Measurements from ENCODE around the gene FOXO3. TPM values are rescaled to one million over a fixed set of nuclear protein-coding genes. Genes with fewer than 3 reads are reported as not detected.
A peak's percentile ranks its signal among the peaks of the same experiment; 100 is the strongest.

FOXO3 gene
- total RNA-seq, 1 donor from 2014 or later = 37.3 TPM

- H3K9ac ChIP-seq (ENCODE audit: low read length) = no peak overlapping the region
- H3K27me3 Mint-ChIP-seq (ENCODE audit: low read depth, unreplicated experiment) = no peaks in the 10 kb centered on the region
- no peak overlapping the region for H3K27ac ChIP-seq (ENCODE audit: low read depth, low read length)
- H3K4me3 Mint-ChIP-seq (ENCODE audit: unreplicated experiment) = no peak overlapping the region
- TF ChIP-seq EZH2 (IDR thresholded peaks at IDR 0.05; ENCODE audit: insufficient read depth, low read length) (no peak), CTCF (IDR thresholded peaks at IDR 0.05; ENCODE audit: insufficient read depth, low read depth, low read length) (no peak)
- peak overlapping the region; percentile 99 for H3K4me2 ChIP-seq (ENCODE audit: low read length)
- no peaks in the 10 kb centered on the region for H3K9me3 Mint-ChIP-seq (ENCODE audit: unreplicated experiment)
- no peak for FAIRE-seq
- H2AFZ ChIP-seq (ENCODE audit: low read depth, low read length) = no peak overlapping the region
- H3K36me3 ChIP-seq (ENCODE audit: insufficient read depth, low read length) = peaks cover 14% of the 10 kb centered on the region
- no peaks in the 10 kb centered on the region for H3K9me3 ChIP-seq (ENCODE audit: insufficient read depth, low read depth, low read length)
- no peaks in the 10 kb centered on the region for H3K27me3 ChIP-seq (ENCODE audit: insufficient read depth, low read length)
- H3K27ac Mint-ChIP-seq (ENCODE audit: unreplicated experiment) = no peak overlapping the region
- peaks cover 61% of the 10 kb centered on the region for H4K20me1 ChIP-seq (ENCODE audit: insufficient read depth, low read length)
- peaks cover 92% of the 10 kb centered on the region for H3K79me2 ChIP-seq (ENCODE audit: insufficient read depth, low read length)
- peaks cover 15% of the 10 kb centered on the region for H3K36me3 Mint-ChIP-seq (ENCODE audit: low read depth, unreplicated experiment)
- H3K4me3 ChIP-seq (ENCODE audit: insufficient read depth, low read depth, low read length) = no peak overlapping the region
- peaks cover 36% of the 10 kb centered on the region for H3K4me1 ChIP-seq (ENCODE audit: insufficient read depth, low read length)
- H3K4me1 Mint-ChIP-seq (ENCODE audit: low read depth, unreplicated experiment) = peaks cover 28% of the 10 kb centered on the region
- no peak for DNase-seq (ENCODE audit: low read depth)
Observed at GRCh38 chr6:108566406-108566805, 5.7 kb downstream of the FOXO3 start.

GRCh38 chr6:108568101-108568500, 7.4 kb downstream of the FOXO3 start:
- no peaks in the 10 kb centered on the region for H3K27me3 Mint-ChIP-seq (ENCODE audit: low read depth, unreplicated experiment)
- FAIRE-seq (no peak), DNase-seq (ENCODE audit: low read depth) (no peak)
- Histone ChIP-seq H3K4me3 (ENCODE audit: insufficient read depth, low read depth, low read length) (no peak overlapping the region), H3K4me1 (ENCODE audit: insufficient read depth, low read length) (peaks cover 30% of the 10 kb centered on the region), H4K20me1 (ENCODE audit: insufficient read depth, low read length) (peaks cover 53% of the 10 kb centered on the region), H2AFZ (ENCODE audit: low read depth, low read length) (no peak overlapping the region), H3K9ac (ENCODE audit: low read length) (no peak overlapping the region), H3K4me2 (ENCODE audit: low read length) (no peak overlapping the region), H3K9me3 (ENCODE audit: insufficient read depth, low read depth, low read length) (no peaks in the 10 kb centered on the region), H3K27me3 (ENCODE audit: insufficient read depth, low read length) (no peaks in the 10 kb centered on the region), H3K36me3 (ENCODE audit: insufficient read depth, low read length) (peaks cover 14% of the 10 kb centered on the region), H3K27ac (ENCODE audit: low read depth, low read length) (no peak overlapping the region), H3K79me2 (ENCODE audit: insufficient read depth, low read length) (peaks cover 89% of the 10 kb centered on the region)
- peak overlapping the region; percentile 34 for H3K4me3 Mint-ChIP-seq (ENCODE audit: unreplicated experiment)
- H3K9me3 Mint-ChIP-seq (ENCODE audit: unreplicated experiment) = no peaks in the 10 kb centered on the region
- no peak for TF ChIP-seq EZH2 (IDR thresholded peaks at IDR 0.05; ENCODE audit: insufficient read depth, low read length)
- no peak for TF ChIP-seq CTCF (IDR thresholded peaks at IDR 0.05; ENCODE audit: insufficient read depth, low read depth, low read length)
- H3K4me1 Mint-ChIP-seq (ENCODE audit: low read depth, unreplicated experiment) = peaks cover 26% of the 10 kb centered on the region
- no peak overlapping the region for H3K27ac Mint-ChIP-seq (ENCODE audit: unreplicated experiment)
- H3K36me3 Mint-ChIP-seq (ENCODE audit: low read depth, unreplicated experiment) = peaks cover 17% of the 10 kb centered on the region

GRCh38 chr6:108568551-108569305, 8.0 kb downstream of the FOXO3 start:
- no peak for TF ChIP-seq EZH2 (IDR thresholded peaks at IDR 0.05; ENCODE audit: insufficient read depth, low read length)
- no peak for DNase-seq (ENCODE audit: low read depth)
- H3K36me3 Mint-ChIP-seq (ENCODE audit: low read depth, unreplicated experiment) = peaks cover 19% of the 10 kb centered on the region
- no peak overlapping the region for H3K27ac Mint-ChIP-seq (ENCODE audit: unreplicated experiment)
- no peaks in the 10 kb centered on the region for H3K27me3 ChIP-seq (ENCODE audit: insufficient read depth, low read length)
- no peak for FAIRE-seq
- H3K9me3 Mint-ChIP-seq (ENCODE audit: unreplicated experiment) = no peaks in the 10 kb centered on the region
- H3K4me3 ChIP-seq (ENCODE audit: insufficient read depth, low read depth, low read length) = no peak overlapping the region
- peaks cover 86% of the 10 kb centered on the region for H3K79me2 ChIP-seq (ENCODE audit: insufficient read depth, low read length)
- H3K27me3 Mint-ChIP-seq (ENCODE audit: low read depth, unreplicated experiment) = no peaks in the 10 kb centered on the region
- peaks cover 49% of the 10 kb centered on the region for H4K20me1 ChIP-seq (ENCODE audit: insufficient read depth, low read length)
- H3K4me3 Mint-ChIP-seq (ENCODE audit: unreplicated experiment) = no peak overlapping the region
- H3K27ac ChIP-seq (ENCODE audit: low read depth, low read length) = no peak overlapping the region
- no peak overlapping the region for H3K9ac ChIP-seq (ENCODE audit: low read length)
- no peaks in the 10 kb centered on the region for H3K9me3 ChIP-seq (ENCODE audit: insufficient read depth, low read depth, low read length)
- H3K36me3 ChIP-seq (ENCODE audit: insufficient read depth, low read length) = peaks cover 14% of the 10 kb centered on the region
- peaks cover 25% of the 10 kb centered on the region for H3K4me1 ChIP-seq (ENCODE audit: insufficient read depth, low read length)
- peaks cover 26% of the 10 kb centered on the region for H3K4me1 Mint-ChIP-seq (ENCODE audit: low read depth, unreplicated experiment)
- H3K4me2 ChIP-seq (ENCODE audit: low read length) = no peak overlapping the region
- no peak overlapping the region for H2AFZ ChIP-seq (ENCODE audit: low read depth, low read length)
